ENCODE data around the gene SELENOF.
A peak's percentile ranks its signal among the peaks of the same experiment; 100 is the strongest.
"Not testable (repeated sequence)": the region's sequence is repeated elsewhere in the genome, so short reads cannot be mapped to it uniquely, and the experiment has no call there.

The SELENOF gene

GRCh38 chr1:86854352-86854751 is 59.6 kb downstream of the SELENOF start:
- no peak for DNase-seq

DNA sequence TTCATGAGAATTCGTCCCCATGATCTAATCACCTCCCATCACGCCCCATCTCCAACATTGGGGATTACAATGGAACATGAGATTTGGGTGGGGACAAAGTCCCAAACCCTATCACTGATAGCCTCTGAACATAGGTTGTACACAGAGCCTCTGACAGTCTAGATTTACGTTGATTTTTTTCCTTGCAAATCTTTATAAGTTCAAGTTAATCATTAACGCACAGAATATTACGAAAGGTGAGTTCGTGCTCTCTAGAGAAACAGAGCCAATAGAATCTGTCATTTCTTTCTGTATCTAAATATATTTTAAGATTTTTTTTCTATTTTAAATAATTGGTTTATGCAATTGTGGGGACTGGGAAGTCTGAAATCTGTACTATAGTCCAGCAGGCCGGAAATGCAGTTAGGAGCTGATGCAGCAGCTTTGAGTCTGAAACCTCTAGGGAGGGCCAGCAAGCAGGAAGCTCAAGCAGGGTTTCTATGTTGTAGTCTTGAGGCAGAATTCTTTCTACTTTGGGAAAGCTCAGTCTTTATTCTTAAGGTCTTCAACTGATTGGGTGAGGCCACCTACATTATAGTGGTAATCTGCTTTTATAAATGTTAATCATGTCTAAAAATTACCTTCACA is 61.0 kb downstream of the SELENOF start:
- no peak for DNase-seq

GRCh38 chr1:86852289-86852688 is 61.6 kb downstream of the SELENOF start:
- DNase-seq = no peak

GRCh38 chr1:86849756-86850155 is 64.2 kb downstream of the SELENOF start:
- no peak for DNase-seq

- peak; percentile 37 for DNase-seq
These were observed 65.3 kb downstream of the SELENOF start for GRCh38 chr1:86848654-86849053.

DNA sequence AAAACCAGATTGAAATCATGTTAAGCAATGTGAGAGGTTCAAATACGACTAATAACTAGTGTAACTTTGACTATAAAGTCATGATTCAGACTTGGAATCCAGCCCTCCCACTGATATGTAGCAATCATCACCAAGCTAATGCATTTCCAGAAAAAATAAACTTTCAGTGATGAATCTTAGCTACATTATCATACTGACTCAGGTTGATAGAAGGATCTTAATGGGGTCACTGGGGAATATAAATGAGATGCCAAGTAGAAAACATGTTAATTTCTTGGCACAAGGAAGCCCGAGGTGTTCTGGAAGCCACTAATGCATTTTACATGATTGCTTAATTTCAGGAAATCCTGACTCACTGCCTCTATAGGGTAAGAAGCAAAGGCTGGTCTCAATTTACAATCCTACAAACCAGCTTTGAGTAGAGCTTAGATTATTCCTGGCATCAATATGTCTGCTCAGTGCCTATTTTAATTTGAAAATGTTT is 67.7 kb downstream of the SELENOF start:
- DNase-seq = peak; percentile 97

- no peak for DNase-seq
These were observed 68.4 kb downstream of the SELENOF start for GRCh38 chr1:86845514-86845913.

- DNase-seq = peak; percentile 25
These were observed 72.8 kb downstream of the SELENOF start for GRCh38 chr1:86841116-86841515.

GRCh38 chr1:86833461-86834215 is 80.3 kb downstream of the SELENOF start:
- DNase-seq = peak; percentile 80

- DNase-seq = no peak
These were observed 81.5 kb downstream of the SELENOF start for GRCh38 chr1:86832433-86832832.

DNA sequence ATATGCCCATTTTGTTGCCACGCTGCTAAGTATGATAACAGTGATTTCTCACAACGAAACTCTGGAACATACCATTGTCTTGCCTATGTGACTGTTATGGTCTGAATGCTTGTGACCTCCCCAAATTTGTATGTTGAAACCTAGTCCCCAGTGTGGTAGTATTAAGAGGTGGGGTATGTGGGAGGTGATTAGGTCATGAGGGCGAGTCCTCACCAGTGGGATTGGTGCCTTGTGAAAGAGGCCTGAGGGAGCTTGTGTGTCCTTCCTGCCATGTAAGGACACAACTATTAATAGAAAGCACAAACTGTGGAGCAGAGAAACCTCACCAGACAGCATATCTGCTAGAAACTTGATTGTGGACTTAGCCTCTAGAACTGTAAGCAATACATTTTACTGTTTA is 84.6 kb downstream of the SELENOF start:
- DNase-seq = no peak

DNA sequence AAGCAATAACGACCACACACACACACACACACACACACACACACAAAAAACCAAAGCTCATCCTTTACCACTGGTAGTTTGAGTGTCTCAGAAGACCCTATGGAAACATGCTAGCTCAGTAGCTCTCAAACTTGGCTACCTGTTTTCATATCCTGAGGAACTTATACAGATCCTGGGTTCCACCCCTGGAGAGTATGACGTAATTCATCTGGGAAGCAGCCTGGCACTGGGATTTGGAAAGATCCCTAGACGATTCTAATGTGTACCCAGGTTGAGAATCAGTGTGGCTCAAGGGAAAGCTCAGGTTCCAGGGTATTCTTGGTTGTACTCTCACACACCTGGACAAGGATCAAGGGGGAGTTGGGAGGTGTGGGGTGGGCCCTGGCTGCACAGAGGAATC is 85.9 kb downstream of the SELENOF start:
- DNase-seq = no peak

- DNase-seq = no peak
These were observed 87.1 kb downstream of the SELENOF start for GRCh38 chr1:86826856-86827255.

- DNase-seq = peak; percentile 43
These were observed 88.6 kb downstream of the SELENOF start for GRCh38 chr1:86825319-86825718.

- DNase-seq = no peak
These were observed 90.0 kb downstream of the SELENOF start for GRCh38 chr1:86823821-86824500.

DNA sequence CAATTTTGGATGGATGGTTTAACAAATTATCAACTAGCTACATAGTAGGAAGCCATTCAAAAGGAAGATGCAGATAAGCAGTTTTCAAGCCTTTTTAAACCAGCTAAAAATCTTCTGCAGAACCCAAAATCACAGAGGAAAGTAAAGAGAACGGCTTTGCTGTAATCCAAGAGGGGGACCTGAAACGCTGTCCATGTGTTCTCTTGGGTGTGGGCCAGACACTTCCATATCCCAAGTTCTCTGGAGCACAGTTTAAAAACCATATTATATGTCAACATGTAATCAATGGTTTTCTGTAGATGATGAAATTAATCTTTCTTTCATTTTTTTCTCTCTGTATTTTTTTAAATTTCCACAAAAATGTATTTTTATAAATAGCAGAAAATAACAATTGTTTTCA is 90.5 kb downstream of the SELENOF start:
- no peak for DNase-seq

DNA sequence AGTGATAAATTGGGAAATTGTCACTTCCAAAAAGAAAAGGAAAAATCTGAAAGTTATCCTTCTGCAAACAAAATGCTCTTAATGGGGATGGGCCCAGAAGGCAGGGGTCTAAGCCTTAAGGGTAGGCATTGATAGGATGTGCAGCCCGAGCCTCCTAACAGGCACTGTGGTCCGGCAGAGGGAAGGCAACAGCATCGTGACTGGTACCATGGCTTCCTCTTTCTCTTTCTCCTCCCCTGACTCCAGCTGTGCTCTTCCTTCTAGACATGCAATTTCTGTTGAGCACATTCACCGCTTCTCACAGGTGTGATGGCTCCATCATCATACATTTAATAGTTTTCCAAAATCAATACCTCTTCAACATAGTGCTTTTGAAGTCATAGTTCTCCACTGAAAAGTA is 91.5 kb downstream of the SELENOF start:
- DNase-seq = no peak

DNA sequence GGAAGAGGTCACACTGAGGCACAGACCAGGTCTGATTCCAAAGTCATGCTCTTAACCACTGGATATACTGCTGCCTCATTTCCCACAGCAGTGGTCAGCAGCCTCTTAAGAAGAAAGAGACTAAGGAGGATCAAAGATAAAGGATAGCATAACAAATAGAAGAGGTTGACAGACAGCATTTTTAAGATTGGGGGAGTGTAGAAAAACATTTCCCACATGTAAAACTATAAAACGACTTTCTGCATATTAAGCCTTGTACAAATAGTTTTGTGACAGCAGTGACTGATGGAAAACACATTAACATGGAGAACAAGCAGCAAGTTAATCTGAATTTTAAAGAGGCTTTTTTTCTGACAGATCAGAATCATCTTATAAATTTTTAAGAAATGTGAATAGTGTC is 92.0 kb downstream of the SELENOF start:
- DNase-seq = no peak

GRCh38 chr1:86819970-86820369 is 94.0 kb downstream of the SELENOF start:
- DNase-seq = not testable (repeated sequence)

DNA sequence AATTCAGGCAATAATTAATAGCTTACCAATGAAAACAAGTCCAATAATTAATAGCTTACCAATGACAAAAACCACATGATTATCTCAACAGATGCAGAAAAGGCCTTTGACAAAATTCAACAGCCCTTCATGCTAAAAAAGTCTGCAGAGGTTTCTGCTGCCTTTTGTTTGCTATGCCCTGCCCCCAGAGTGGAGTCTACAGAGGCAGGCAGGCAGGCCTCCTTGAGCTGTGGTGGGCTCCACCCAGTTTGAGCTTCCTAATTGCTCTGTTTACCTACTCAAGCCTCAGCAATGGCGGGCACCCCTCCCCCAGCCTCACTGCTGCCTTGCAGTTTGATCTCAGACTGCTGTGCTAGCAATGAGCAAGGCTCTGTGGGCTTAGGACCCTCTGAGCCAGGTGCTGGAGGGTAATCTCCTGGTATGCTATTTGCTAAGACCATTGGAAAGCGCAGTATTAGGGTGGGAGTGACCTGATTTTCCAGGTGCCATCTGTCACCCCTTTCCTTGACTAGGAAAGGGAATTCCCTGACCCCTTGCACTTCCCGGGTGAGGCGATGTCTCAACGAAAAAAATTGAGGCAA is 96.6 kb downstream of the SELENOF start:
- DNase-seq = not testable (repeated sequence)

DNA sequence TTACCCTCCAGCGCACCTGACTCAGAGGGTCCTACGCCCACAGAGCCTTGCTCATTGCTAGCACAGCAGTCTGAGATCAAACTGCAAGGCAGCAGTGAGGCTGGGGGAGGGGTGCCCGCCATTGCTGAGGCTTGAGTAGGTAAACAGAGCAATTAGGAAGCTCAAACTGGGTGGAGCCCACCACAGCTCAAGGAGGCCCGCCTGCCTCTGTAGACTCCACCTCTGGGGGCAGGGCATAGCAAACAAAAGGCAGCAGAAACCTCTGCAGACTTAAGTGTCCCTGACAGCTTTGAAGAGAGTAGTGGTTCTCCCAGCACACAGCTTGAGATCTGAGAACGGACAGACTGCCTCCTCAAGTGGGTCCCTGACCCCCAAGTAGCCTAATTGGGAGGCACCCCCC is 99.8 kb downstream of the SELENOF start:
- DNase-seq = not testable (repeated sequence)
